Measurements from ENCODE around the gene HBD.
"Not testable (repeated sequence)": the region's sequence is repeated elsewhere in the genome, so short reads cannot be mapped to it uniquely, and the experiment has no call there.

HBD gene
- 0 reads per million in 2 experiments for total RNA-seq

GRCh38 chr11:5234381-5234834, at the start of gene HBD:
Gene HBD, minus strand, starts transcription at chr11:5234483. Its CDS starts 50 bp downstream, at chr11:5234433.
- no peak for DNase-seq (ENCODE audit: low read depth)

- no peak for DNase-seq (ENCODE audit: low read depth)
These were observed 49.6 kb upstream of the HBD start for GRCh38 chr11:5283882-5284281.

- no peak for DNase-seq (ENCODE audit: low read depth)
These were observed 48.8 kb upstream of the HBD start for GRCh38 chr11:5283086-5283485.

GRCh38 chr11:5282628-5283027, 48.3 kb upstream of the HBD start:
- DNase-seq (ENCODE audit: low read depth): no peak

GRCh38 chr11:5281596-5281995, 47.3 kb upstream of the HBD start:
- no peak for DNase-seq (ENCODE audit: low read depth)

GRCh38 chr11:5280582-5281102, 46.4 kb upstream of the HBD start:
- no peak for DNase-seq (ENCODE audit: low read depth)

- DNase-seq (ENCODE audit: low read depth): no peak
These were observed 45.3 kb upstream of the HBD start for GRCh38 chr11:5279471-5280090.

GRCh38 chr11:5277807-5278382, 43.6 kb upstream of the HBD start:
- no peak for DNase-seq (ENCODE audit: low read depth)

- DNase-seq (ENCODE audit: low read depth): no peak
These were observed 42.4 kb upstream of the HBD start for GRCh38 chr11:5276697-5277096.

- no peak for DNase-seq (ENCODE audit: low read depth)
These were observed 41.3 kb upstream of the HBD start for GRCh38 chr11:5275369-5276110.

GRCh38 chr11:5274395-5274794, 40.1 kb upstream of the HBD start:
- no peak for DNase-seq (ENCODE audit: low read depth)

- no peak for DNase-seq (ENCODE audit: low read depth)
These were observed 38.2 kb upstream of the HBD start for GRCh38 chr11:5272395-5273017.

GRCh38 chr11:5269715-5270147, 35.4 kb upstream of the HBD start, which contains the start of gene HBE1:
Gene HBE1, minus strand, starts transcription at chr11:5269945. Its CDS starts 55 bp downstream, at chr11:5269890.
- DNase-seq (ENCODE audit: low read depth): no peak

GRCh38 chr11:5267033-5267563, 32.8 kb upstream of the HBD start:
- no peak for DNase-seq (ENCODE audit: low read depth)

- no peak for DNase-seq (ENCODE audit: low read depth)
These were observed 32.3 kb upstream of the HBD start for GRCh38 chr11:5266609-5267008.

- no peak for DNase-seq (ENCODE audit: low read depth)
These were observed 31.5 kb upstream of the HBD start for GRCh38 chr11:5265832-5266231.

- DNase-seq (ENCODE audit: low read depth): no peak
These were observed 24.4 kb upstream of the HBD start for GRCh38 chr11:5258543-5259262.

GRCh38 chr11:5257296-5257695, 23.0 kb upstream of the HBD start:
- no peak for DNase-seq (ENCODE audit: low read depth)

- DNase-seq (ENCODE audit: low read depth): not testable (repeated sequence)
These were observed 20.5 kb upstream of the HBD start, which contains the start of gene HBG2 for GRCh38 chr11:5254646-5255413. Gene HBG2, minus strand, starts transcription at chr11:5254781. Its CDS starts 53 bp downstream, at chr11:5254728.

GRCh38 chr11:5254023-5254422, 19.7 kb upstream of the HBD start:
- not testable (repeated sequence) for DNase-seq (ENCODE audit: low read depth)

Measured in T follicular helper cell (primary cell).